ENCODE data around the gene EXOSC7.
"Not testable (repeated sequence)": the region's sequence is repeated elsewhere in the genome, so short reads cannot be mapped to it uniquely, and the experiment has no call there.

The EXOSC7 gene

DNA sequence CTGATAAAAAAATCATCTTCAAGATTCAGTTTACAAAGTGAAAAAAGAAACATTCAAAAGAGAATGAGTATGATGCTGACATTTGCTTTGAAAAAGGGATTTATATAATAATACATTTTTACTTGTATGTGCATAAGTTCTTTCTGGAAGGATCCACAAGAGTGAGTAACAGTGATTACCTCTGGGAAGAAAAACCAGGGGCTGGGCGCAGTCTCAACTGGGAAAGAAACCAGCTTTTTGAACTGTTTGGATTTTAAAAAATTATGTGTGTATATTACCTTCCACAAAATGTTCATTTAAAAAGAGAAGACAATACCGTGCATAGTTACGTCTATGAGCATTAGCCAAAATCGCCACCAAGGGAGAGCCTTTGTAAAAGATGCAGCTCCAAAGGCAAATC, 51.4 kb downstream of the EXOSC7 start:
- no peak for DNase-seq

DNA sequence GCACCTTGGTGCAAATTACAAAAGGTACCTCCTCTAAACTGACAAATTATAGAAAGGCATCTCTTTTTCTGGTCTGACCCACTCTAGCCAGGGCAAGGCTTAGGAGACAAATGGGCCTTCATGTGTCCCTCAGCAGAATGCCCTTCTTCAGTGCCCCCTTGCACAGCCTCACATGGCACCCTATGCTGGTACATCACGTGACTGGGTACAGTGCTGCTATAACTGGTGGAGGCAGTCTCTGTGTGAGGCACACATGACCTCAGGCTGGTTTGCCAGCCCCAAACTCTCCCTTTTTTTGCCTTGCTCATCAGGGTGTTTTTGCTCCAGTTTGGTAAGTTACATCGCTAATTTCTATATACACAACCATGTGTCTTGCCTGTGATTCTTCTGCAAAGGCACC, 53.2 kb downstream of the EXOSC7 start:
- no peak for DNase-seq

DNA sequence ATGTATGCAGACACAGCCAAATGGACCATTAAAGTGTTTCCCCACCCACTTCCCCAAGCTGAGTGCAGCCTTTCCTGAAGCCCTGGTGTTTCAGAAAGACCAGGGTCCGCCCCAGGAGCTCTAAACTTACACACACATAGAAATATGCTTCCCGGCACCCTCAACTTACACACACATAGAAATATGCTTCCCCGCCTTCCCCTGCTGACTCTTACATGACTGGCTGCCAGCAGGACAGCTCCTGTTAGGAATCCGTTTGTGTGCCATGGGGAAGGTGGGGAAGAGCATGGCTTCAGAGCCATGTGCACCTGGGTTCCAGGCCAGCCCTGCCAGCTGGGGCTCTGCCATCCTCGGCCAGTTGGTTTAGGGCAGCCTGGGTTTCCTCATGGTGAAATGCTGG, 53.6 kb downstream of the EXOSC7 start:
- no peak for DNase-seq

DNA sequence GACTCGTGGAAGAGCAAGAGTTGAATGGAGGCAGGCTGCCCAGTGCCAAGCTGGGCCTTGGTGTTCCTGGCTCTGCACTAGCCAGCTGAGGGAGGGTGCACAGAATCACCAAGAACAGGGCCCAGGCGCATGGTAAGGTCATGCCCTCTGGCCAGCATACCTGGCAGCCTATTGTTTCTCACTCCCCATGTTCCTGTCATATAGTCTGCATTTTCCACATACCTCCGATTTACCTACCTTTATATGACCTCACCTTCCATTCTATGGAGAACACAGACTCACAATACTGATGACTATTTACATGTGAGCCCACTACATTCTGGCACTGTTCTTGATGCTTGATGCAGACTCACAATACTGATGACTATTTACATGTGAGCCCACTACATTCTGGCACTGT, 55.5 kb downstream of the EXOSC7 start:
- DNase-seq: no peak

DNA sequence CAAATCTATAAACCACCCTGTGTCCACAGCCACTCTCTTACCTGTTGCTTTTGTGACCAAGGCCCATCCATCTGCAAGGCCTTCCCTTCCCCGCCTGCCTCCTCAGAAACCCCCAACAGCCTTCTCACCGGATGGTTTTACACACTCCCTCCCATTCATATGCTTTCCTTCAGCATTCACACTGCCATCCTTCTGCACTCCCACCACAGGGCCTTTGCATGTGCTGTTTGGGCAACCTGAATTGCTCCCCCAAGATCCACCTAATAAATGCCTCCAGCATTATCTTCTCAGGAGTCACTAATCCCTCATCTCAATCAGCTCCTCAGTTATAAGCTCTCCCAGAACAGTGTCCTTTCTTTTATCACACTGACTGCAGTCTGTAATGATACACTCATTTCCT, 56.1 kb downstream of the EXOSC7 start:
- no peak for DNase-seq

DNA sequence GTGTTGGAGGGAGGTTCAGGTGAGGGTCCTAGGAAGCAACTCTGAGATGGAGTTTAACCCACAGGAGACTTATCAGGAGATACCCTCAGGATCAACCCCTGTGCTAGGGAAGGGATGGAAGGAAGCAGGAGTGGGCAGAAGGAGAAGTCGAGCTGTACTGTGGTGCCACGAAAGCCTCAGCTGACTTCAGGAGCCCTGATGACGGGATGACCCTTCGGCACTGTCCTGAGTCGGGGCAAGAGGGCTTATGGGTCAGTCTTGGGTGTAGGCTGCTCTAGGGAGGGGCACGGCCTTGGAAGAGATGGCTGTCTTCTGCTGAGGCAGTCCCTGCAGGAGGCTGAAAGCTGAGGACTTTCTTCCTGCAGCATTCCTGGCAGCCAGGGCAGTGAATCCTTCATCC, 57.7 kb downstream of the EXOSC7 start:
- DNase-seq: no peak

DNA sequence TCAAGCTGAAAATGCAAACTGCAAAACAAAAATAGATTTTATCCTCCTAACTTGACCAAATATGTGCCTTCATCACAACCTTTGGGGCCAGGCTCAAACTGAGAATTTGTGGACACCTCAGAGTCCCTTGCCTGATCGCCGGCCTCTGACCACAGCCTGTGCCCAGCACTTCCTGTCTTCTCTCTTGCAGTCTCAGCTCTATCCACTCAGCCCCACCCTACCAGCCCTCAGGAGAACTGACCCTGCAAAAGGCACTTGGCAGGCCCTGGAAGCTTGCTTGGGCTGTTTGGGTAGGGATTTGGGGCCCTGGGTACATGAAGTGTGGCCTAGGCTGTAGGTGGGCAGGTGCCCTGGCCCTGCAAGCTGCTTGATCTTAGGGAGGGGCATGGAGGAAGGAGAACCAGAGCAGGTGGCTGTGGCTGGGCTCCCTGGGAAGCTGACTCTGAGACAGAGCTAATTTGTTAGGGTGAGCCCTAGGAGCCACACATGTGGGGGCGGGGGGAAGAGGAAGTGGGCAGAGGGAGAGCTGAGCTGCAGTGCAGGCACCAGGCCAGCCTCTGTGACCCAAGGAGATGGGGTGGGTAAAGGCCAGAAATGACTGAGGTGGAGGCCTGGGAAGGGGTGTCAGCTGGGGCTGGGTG, 58.7 kb downstream of the EXOSC7 start:
- DNase-seq: no peak

DNA sequence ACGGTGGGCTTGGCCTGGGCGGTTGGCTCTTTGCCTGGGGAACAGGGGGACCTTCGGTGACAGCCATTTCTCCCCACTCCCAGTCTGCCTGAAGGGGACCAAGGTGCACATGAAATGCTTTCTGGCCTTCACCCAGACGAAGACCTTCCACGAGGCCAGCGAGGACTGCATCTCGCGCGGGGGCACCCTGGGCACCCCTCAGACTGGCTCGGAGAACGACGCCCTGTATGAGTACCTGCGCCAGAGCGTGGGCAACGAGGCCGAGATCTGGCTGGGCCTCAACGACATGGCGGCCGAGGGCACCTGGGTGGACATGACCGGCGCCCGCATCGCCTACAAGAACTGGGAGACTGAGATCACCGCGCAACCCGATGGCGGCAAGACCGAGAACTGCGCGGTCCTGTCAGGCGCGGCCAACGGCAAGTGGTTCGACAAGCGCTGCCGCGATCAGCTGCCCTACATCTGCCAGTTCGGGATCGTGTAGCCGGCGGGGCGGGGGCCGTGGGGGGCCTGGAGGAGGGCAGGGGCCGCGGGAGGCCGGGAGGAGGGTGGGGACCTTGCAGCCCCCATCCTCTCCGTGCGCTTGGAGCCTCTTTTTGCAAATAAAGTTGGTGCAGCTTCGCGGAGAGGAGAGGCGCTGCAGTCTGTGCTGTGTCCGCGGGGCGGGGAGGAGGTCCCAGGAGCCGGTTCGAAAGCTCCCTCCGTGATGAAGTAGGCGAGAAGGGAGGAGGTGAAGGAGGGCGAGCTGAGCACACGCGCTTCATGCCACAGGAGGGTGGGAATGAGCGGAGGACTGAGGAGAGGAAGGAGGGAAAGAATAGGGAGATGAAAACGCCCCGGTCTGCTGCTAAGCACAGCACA, 59.6 kb downstream of the EXOSC7 start:
- peak; percentile 57 for DNase-seq

DNA sequence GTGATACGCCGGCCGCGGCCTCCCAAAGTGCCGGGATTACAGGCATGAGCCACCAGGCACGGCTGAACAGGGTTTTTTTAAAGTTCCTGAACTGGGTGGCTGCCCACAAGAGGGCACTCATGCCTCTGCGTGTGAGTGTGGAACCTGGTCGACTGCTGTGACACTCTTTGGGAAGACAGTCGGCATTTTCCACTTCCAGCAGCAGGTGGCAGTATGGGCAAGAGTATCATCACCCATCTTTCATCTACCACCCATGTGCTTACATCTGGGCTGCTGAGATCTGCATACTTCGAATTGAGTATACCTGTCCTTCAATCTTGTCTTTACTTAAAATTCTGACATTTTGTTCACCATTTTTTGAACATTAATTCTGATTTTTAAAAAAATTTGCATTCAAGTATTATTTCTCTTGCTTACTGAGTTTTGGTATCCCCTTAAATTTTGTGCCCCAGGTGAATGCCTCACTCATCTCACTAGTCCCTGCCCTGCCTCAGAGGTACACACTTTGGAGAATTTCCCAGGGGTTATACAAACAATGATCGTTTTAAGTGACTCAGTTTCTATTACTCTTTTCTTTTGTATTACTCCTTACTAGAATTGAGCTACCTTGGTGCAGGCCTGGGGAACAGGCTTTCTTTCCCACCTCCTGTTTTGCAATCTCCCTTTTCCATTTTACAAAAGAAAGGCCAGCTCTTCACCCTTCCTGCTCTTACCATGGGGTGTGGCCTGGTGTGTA, 61.8 kb downstream of the EXOSC7 start:
- peak; percentile 93 for DNase-seq

DNA sequence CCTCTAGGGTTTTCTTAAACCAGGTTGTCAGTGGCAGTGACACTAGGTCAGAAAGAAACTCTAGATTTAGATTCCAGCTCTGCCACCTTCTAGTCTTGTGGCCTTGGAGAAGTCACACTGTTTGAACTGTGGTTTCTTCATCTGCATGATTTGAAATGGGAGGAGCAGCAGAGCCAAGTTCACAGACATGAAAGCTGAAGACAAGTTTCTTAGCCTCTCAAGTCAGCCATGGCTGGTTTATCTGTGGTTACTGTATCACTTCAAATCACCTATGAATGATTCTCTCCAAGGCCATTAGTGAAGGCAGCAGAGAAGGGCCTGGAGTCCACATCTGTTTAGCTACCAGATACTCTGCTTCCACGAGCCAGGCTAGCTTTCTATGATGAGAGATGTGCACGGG, 65.6 kb downstream of the EXOSC7 start:
- no peak for DNase-seq

DNA sequence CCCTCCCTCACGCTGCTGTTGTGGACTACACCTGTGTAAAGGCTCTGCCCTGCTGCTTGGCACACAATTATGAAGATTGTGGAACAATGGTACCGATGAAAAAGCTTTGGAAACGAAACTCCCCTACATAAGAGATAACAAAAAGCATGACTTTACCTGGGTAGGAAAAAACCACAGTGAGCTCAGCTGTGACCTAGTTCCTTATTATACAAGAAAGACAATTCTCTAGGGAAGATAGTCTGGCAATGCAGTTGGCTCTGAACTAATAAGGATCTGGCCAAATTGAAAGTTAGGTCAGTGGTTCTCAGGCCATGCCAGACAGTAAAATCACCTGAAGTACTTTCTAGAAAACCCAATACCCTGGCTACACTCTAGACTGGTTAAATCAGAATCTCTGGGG, 66.1 kb downstream of the EXOSC7 start:
- no peak for DNase-seq

DNA sequence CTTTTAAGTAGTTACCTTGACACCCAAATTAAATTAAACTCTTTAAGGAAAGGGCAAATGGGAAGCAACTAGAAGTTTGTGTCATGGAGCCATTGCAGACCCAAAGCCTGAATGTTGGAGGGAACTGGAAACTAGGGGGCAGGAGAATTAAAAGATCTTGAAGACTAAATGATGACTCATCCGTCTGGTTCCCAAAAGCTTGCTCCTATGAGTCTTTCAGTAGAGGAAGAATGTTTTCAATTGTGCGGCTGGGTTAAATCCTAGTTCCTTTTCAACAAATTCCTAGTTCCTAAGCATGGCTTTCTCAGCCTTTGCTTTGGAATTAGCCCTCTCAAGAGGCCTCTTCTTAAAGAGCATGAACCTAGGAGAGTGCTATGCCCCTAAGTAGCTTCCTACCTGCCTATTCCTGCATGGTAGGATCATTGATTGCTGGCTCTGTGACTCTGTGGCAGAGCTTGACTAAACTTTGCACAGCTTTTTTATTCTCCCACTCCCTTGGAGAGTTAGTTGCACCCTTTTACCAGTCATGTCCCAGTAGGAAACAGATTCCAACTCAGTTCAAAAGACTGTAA, 67.8 kb downstream of the EXOSC7 start:
- DNase-seq: no peak

DNA sequence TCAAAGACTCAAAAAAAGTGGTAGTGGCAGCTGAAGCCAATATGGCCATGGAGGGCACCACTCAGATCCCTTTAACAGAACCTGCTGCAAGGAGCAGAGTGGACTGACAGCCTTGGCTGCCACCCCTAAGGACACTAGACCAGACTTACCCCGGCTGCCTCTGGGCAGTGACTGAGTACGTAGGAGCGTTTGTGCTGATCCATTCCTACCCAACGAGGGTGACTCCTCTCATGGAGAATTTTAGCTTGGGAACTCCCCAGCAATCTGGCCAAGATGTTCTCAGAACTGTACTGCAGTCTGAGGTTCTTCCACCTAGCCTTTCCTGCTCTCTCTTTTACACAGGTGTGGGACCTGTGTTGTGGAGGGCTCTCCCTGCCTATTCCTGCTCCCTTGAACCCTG, 72.2 kb downstream of the EXOSC7 start:
- no peak for DNase-seq

DNA sequence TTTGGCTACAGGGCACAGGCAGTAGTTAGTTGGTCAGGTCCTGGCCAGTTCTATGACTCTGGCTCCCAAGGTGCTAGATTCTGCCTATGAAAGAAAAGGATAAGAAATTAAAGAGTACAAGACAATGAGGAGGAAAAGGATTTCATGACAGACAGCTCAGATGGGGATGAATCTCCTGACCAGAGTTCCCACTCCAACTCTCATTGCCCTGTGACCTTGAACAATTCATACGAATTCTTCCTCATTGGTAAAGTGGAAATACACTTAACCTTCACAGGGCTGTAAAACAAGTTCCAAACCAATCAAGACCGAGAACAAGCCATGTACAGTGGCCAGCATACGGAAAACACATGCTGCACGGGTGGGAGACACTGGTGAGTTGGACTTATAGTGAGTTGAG, 73.8 kb downstream of the EXOSC7 start:
- no peak for DNase-seq

DNA sequence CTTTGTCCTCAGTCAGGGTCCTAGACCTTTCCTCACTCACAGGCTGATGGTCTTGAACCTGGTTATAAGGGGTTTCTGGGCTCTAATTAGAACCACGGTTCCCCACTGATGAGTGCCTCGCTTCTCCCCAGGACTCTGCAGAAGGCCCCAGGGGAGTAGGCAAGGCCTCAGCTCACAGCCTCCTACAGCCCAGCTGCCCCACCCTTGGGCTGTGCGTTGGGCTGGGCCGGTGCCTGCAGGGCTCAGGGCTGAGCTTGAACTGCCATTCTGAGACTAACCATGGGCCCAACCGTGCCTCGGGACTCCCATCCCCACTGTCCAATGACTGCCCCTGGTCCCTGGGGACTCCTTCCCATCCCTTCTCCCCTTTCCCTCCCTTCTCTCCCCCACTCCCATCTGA, 75.6 kb downstream of the EXOSC7 start:
- no peak for DNase-seq

DNA sequence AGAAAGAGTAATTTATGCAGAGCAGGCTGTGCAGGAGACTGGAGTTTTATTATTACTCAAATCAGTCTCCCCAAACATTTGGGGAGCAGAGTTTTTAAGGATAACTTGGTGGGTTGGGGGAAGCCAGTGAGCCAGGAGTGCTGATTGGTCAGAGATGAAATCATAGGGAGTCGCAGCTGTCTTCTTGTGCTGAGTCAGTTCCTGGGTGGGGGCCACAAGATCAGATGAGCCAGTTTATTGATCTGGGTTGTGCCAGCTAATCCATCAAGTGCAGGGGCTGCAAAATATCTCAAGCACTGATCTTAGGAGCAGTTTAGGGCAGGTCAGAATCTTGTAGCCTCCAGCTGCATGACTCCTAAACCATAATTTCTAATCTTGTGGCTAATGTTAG, 77.8 kb downstream of the EXOSC7 start:
- DNase-seq: not testable (repeated sequence)

DNA sequence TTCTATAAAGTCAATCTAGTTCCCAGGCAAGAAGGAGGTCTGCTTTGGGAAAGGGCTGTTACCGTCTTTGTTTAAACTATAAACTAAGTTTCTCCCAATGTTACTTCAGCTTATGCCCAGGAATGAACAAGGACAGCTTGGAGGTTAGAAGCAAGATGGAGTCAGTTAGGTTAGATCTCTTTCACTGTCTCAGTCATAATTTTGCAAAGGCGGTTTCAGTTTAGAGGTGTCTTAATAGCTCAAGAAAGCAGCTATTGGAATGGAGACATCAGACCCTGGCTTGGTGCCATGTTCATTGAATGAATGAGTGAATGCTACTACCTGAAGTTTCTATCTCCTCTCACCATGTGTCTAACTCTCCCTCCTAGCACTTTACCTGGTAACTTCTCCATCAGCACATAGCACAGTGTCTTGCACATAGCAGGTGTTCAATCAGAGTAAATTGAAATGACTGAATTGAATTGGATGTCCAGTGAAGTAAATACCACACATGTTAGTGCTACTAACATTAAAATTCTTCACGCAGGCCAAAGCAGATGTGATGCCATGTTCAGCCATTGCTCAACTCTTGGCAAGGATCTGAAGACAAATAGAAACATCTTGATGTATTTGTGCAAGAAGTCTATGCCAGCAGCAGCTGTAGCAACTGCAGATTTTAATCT, 78.3 kb downstream of the EXOSC7 start:
- DNase-seq: no peak

DNA sequence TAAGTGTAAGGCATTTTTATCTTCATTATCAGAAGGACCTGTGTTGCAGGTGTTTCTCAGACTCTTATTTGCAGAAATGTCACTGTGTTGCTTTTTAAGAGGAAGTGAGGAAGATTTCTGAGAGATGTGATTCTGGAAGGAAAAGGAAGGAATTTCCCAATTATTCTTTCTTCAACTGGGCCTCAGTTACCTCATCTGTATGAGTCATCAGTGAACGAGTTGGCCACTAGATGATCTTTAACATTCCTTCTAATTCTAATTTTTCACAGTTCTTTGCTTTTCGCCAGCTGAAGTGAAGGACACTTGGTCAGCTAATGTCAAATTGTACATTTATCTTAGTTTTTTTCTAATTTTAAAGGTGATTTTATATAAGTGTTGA, 79.0 kb downstream of the EXOSC7 start:
- no peak for DNase-seq

DNA sequence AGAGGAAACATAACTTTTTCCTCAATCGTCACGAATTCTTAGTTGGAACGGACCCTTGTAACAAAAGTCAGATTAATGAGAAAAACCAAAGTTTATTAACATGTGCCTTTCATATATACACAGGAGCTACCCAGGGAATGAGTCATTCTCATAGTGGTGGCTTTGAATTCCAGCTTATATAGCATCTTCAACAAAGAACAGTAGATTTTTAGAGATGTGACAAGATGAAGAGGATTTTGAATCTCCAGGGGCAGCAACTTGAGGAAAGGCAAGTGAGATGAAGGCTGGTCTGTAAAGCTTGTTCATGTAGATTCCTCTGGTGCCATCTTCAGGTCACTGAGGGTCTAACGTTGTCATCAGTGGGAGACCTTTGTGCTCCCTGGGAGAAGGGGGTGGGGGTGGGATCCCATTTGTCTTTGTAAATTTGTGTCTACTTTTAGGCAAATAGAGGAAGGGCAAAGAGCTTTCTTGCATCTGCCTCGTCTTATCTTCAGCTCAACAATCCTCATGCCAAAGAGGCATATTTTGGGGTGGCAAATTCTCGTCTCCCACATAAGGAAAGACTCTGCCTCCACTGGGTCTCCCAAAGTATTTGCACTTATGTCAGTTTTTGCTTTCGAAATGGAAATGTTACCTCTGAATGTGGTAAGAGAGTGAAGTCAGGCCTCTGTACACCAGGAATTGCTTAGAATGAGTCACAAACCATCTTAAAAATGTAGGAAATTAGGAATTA, 79.5 kb downstream of the EXOSC7 start:
- no peak for DNase-seq

DNA sequence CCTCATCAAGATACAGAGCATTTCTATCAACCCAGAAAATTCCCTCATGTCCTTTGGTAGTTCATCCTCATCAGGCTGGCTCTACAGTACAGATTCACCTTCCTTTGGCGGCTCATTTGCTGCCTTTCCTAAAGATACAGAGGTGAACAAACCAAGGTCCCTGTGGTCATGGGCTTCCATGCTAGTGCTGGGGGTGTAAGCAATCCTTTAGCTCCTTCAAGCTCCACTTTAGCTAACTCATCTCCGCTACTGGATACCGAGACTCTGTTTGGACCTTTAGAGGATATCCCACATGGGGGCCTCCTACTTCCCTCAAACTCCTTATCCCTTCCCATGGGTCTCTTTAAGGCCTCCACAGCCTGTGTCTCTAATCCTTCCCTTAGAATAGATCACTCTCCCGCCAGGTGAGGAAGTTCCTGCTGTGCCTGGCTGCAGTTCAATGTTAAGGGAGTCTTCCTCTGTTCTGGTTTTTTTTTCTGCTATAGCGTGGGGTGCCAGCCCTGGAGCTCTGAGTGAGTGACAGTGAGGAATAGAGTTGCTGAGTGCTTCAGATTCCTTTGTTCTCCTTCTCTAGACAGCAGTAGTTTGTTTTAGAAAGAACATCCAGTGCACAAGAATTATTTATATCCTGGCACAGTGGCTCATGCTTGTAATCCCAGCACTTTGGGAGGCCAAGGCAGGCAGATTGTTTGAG, 80.7 kb downstream of the EXOSC7 start:
- DNase-seq: no peak

DNA sequence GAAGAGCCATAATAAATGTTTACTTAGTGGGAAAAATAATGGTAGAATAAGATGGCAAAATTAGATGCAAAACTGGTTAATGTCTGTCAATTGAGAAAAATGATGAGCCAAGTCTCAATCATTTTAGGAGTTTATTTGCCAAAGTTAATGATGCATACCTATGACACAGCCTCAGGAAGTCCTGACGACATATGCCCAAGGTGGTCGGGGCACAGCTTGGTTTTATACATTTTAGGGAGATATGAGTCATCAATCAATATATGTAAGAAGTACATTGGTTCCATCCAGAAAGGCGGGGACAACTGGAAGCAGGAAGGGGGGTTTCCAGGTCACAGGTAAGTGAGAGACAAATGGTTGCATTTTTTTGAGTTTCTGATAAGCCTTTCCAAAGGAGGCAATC, 81.5 kb downstream of the EXOSC7 start:
- no peak for DNase-seq

DNA sequence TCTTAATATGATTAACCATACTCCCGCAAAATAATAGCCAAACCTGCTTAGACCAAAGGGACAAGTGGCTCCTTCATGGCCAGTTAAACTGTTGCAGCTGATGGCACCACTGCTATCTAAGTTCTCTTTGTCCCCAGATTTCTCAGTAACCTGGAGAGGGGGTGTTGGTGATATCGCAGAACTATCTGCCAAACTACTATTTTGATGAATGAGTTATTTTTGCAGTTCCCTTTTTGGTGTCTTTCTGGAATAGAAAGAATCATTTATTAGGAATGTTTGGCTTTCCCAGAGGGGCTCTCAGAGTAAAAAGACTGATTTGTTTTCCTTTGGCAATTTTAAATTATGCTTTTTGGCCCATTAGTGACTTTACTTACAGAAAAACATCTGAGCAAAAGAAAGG, 83.1 kb downstream of the EXOSC7 start:
- DNase-seq: no peak
